HFF-Myc (cell line): Measurements from ENCODE around the gene AQP1.

Experiments used
- DNase-seq: peaks from one replicate; pipeline ENCODE4 v3.0.0-alpha.2; 2011; ENCODE audit warnings: low read depth; ENCODE audit errors: extremely low read depth
- H3K4me3 ChIP-seq: replicated peaks from 2 replicates; pipeline ENCODE4 v1.5.1; 2011; ENCODE audit warnings: low read depth, mild to moderate bottlenecking, control low read depth, low read length
- TF ChIP-seq, protein P1 (sequence below): IDR thresholded peaks from 2 replicates; pipeline ENCODE4 v1.5.1; 2012; ENCODE audit warnings: mild to moderate bottlenecking, low read depth, low read length, control low read depth; ENCODE audit errors: missing control alignments

The AQP1 gene

GRCh38 chr7:30911561-30911969 lies at the start of gene AQP1:
Gene AQP1, plus strand, starts transcription at chr7:30911853. Its CDS starts 57 bp downstream, at chr7:30911910.
- no peak for DNase-seq
- H3K4me3 ChIP-seq: no peak within 1 kb of the TSS

GRCh38 chr7:30862995-30863705 lies 48.5 kb upstream of the AQP1 start:
- no peak for DNase-seq

More at GRCh38 chr7:30911561-30911969, at the start of gene AQP1:
- TF ChIP-seq, protein P1, sequence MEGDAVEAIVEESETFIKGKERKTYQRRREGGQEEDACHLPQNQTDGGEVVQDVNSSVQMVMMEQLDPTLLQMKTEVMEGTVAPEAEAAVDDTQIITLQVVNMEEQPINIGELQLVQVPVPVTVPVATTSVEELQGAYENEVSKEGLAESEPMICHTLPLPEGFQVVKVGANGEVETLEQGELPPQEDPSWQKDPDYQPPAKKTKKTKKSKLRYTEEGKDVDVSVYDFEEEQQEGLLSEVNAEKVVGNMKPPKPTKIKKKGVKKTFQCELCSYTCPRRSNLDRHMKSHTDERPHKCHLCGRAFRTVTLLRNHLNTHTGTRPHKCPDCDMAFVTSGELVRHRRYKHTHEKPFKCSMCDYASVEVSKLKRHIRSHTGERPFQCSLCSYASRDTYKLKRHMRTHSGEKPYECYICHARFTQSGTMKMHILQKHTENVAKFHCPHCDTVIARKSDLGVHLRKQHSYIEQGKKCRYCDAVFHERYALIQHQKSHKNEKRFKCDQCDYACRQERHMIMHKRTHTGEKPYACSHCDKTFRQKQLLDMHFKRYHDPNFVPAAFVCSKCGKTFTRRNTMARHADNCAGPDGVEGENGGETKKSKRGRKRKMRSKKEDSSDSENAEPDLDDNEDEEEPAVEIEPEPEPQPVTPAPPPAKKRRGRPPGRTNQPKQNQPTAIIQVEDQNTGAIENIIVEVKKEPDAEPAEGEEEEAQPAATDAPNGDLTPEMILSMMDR: no peak

GRCh38 chr7:30863706-30864035 lies 48.0 kb upstream of the AQP1 start:
- DNase-seq: no peak
- no peak overlapping the region for H3K4me3 ChIP-seq
- TF ChIP-seq, protein P1: no peak

More at GRCh38 chr7:30862995-30863705, 48.5 kb upstream of the AQP1 start:
- H3K4me3 ChIP-seq: no peak overlapping the region
- TF ChIP-seq, protein P1: no peak

GRCh38 chr7:30864101-30864500 lies 47.6 kb upstream of the AQP1 start:
- TF ChIP-seq, protein P1: no peak
- DNase-seq: no peak
- no peak overlapping the region for H3K4me3 ChIP-seq

DNA sequence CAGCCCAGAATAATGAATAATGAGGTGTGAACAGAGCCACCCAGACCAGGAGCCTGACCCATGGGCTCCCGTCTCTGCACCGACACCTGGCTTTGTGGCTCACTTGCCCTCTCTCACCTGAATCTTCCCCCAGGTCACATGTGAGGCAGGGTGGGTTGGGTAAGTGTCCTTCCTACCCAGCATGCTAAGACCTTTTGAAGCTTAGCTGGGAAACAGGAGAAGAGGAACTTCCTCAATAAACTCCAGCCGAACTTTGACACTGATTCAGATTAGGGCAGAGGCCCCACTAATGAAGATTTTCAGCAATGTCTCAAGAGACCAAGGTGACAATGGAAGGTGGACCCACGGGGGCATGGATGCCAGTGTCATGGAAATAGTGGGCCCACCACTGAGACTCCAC lies 46.6 kb upstream of the AQP1 start:
- no peak overlapping the region for H3K4me3 ChIP-seq
- TF ChIP-seq, protein P1: no peak
- DNase-seq: no peak

- no peak overlapping the region for H3K4me3 ChIP-seq
- TF ChIP-seq, protein P1: no peak
- DNase-seq: no peak
These were observed 45.8 kb upstream of the AQP1 start for GRCh38 chr7:30865821-30866220.

DNA sequence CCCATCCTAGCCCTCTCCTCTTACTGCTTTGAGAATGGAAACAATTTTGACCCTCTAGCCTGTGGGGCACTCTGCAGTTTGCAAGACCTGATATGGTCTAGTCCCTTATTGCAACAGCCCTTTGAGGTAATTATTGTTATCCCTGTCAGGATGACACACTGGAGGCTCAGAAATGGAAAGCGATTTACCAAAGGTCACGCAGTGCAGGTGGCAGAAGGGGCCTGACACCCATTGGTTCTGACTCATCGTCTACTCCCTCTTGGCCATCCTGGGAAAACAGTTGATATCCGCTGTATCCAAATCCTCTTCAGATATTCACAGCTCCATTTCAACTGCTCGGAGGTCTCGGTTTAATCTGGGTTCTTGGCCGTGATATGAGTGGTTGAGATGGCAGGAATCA lies 44.7 kb upstream of the AQP1 start:
- no peak for DNase-seq
- TF ChIP-seq, protein P1: no peak
- no peak overlapping the region for H3K4me3 ChIP-seq
